Glutamatergic neuron (in vitro differentiated cells): ENCODE measurements around the gene ZC3H10. TPM values are rescaled to one million over a fixed set of nuclear protein-coding genes. Genes with fewer than 3 reads are reported as not detected.
A peak's percentile ranks its signal among the peaks of the same experiment; 100 is the strongest.
"Not testable (repeated sequence)": the region's sequence is repeated elsewhere in the genome, so short reads cannot be mapped to it uniquely, and the experiment has no call there.

Source experiments
- DNase-seq: peaks from one replicate; pipeline ENCODE4 v3.0.0; 2022
- H3K27ac Mint-ChIP-seq: one replicate; pipeline ENCODE4 v1.8.0; 2020; ENCODE audit warnings: mild to moderate bottlenecking, mixed read lengths, inconsistent platforms; ENCODE audit not compliant: unreplicated experiment
- H3K27me3 Mint-ChIP-seq: one replicate; pipeline ENCODE4 v1.8.0; 2020; ENCODE audit warnings: mild to moderate bottlenecking, moderate library complexity, mixed read lengths, inconsistent platforms; ENCODE audit not compliant: unreplicated experiment
- H3K36me3 Mint-ChIP-seq: one replicate; pipeline ENCODE4 v1.8.0; 2020; ENCODE audit warnings: mild to moderate bottlenecking, mixed read lengths, inconsistent platforms; ENCODE audit not compliant: unreplicated experiment
- H3K4me1 Mint-ChIP-seq: one replicate; pipeline ENCODE4 v1.8.0; 2020; ENCODE audit warnings: mild to moderate bottlenecking, low read depth, mixed read lengths, inconsistent platforms; ENCODE audit not compliant: unreplicated experiment
- H3K4me3 Mint-ChIP-seq: one replicate; pipeline ENCODE4 v1.8.0; 2020; ENCODE audit warnings: mild to moderate bottlenecking, mixed read lengths, inconsistent platforms; ENCODE audit not compliant: unreplicated experiment
- H3K9me3 Mint-ChIP-seq: one replicate; pipeline ENCODE4 v1.8.0; 2020; ENCODE audit warnings: mild to moderate bottlenecking, moderate library complexity, mixed read lengths, inconsistent platforms; ENCODE audit not compliant: unreplicated experiment
- total RNA-seq: library from RNA; stranded (reverse); fragmentation: NEBNext Ultra II Directional; extraction: Animal tissue kit (Norgen Biotek cat#: 25700); gene quantifications from one replicate; pipeline ENCODE4 v1.2.1, GENCODE V29; 2021; ENCODE audit not compliant: unreplicated experiment
- TF ChIP-seq, protein P1 (sequence below): fragments of 200-600 bp; sonication (generic); IDR thresholded peaks from one replicate; pipeline ENCODE4 v1.5.0; 2021; ENCODE audit not compliant: partially characterized antibody, unreplicated experiment

ZC3H10 gene
- total RNA-seq, 1 donor from 2014 or later, result 11.1 TPM

DNA sequence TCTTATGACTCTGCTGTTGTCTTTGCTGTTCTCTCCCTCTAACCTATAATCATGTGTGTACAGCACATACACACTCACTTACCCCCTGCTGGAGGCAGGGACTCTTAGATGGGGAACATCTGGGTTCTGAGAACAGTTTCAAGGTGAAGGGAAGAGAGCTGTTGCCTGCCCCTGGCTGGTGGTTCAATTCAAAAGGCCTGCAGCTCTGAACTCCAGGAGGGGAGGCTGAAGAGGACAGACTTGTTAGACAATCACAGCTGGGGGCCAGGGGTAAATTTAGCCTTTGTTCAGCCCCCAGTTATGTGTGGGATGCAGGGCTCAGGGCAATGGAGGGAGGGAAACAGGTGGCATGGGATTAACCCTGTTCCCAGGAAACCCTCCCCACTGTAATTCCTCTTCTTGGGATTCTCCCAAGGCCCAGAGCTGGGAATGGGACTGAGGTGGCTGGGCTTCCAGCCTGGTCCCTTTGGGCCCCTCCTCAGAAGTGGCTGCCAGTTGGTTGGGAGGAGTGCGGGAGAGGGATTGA is 36.2 kb downstream of the ZC3H10 start:
- H3K4me3 Mint-ChIP-seq, result no peak overlapping the region
- peak overlapping the region; percentile 18 for H3K27ac Mint-ChIP-seq
- TF ChIP-seq, protein P1, sequence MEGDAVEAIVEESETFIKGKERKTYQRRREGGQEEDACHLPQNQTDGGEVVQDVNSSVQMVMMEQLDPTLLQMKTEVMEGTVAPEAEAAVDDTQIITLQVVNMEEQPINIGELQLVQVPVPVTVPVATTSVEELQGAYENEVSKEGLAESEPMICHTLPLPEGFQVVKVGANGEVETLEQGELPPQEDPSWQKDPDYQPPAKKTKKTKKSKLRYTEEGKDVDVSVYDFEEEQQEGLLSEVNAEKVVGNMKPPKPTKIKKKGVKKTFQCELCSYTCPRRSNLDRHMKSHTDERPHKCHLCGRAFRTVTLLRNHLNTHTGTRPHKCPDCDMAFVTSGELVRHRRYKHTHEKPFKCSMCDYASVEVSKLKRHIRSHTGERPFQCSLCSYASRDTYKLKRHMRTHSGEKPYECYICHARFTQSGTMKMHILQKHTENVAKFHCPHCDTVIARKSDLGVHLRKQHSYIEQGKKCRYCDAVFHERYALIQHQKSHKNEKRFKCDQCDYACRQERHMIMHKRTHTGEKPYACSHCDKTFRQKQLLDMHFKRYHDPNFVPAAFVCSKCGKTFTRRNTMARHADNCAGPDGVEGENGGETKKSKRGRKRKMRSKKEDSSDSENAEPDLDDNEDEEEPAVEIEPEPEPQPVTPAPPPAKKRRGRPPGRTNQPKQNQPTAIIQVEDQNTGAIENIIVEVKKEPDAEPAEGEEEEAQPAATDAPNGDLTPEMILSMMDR, result no peak
- H3K36me3 Mint-ChIP-seq, result no peaks in the 10 kb centered on the region
- H3K4me1 Mint-ChIP-seq, result peaks cover 12% of the 10 kb centered on the region
- no peak for DNase-seq
- H3K27me3 Mint-ChIP-seq, result peaks cover 27% of the 10 kb centered on the region
- peaks cover 17% of the 10 kb centered on the region for H3K9me3 Mint-ChIP-seq

DNA sequence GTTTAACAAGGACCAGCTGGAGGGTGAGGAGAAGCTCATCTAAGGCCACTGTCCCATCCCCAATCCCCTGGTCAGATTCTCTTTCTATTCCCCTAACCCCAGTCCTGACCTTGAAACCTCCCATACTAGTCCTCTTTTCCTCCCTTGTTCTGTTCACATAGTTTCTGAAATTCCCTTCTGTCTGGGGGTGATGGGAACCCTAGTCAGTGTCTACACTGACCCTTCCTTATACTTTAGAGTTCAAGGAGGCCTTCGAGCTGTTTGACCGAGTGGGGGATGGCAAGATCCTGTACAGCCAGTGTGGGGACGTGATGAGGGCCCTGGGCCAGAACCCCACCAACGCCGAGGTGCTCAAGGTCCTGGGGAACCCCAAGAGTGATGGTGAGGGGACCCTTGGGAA is 36.8 kb downstream of the ZC3H10 start:
- no peak overlapping the region for H3K27ac Mint-ChIP-seq
- peaks cover 18% of the 10 kb centered on the region for H3K9me3 Mint-ChIP-seq
- peaks cover 27% of the 10 kb centered on the region for H3K27me3 Mint-ChIP-seq
- H3K4me3 Mint-ChIP-seq, result peak overlapping the region; percentile 58
- peaks cover 13% of the 10 kb centered on the region for H3K4me1 Mint-ChIP-seq
- no peaks in the 10 kb centered on the region for H3K36me3 Mint-ChIP-seq
- TF ChIP-seq, protein P1, result no peak
- no peak for DNase-seq

DNA sequence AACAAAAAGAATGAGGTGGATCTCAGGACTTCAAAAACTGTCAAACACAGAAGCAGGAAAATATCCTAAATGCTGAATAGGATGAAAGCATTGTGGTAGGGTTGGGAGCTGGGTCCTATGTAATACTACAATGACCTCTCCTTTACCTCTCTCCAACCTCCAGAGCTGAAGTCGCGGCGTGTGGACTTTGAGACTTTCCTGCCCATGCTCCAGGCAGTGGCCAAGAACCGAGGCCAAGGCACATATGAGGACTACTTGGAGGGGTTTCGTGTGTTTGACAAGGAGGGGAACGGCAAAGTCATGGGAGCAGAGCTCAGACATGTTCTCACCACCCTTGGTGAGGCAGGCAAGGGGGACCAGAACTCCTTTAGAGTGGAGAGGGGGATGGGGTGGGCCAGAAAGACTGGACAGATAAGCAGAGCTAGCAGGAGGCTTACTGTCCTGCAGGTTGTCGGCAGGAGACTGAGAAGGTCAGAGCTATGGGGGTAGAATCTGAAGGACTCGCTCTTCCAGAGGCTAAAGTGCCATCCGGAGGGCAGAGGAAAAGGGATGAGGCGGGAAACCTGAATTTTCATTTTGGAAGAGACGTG is 37.3 kb downstream of the ZC3H10 start:
- H3K4me3 Mint-ChIP-seq, result peak overlapping the region; percentile 26
- no peaks in the 10 kb centered on the region for H3K36me3 Mint-ChIP-seq
- peaks cover 18% of the 10 kb centered on the region for H3K9me3 Mint-ChIP-seq
- H3K4me1 Mint-ChIP-seq, result peaks cover 17% of the 10 kb centered on the region
- H3K27ac Mint-ChIP-seq, result peak overlapping the region; percentile 21
- TF ChIP-seq, protein P1, result no peak
- DNase-seq, result no peak
- H3K27me3 Mint-ChIP-seq, result peaks cover 30% of the 10 kb centered on the region

DNA sequence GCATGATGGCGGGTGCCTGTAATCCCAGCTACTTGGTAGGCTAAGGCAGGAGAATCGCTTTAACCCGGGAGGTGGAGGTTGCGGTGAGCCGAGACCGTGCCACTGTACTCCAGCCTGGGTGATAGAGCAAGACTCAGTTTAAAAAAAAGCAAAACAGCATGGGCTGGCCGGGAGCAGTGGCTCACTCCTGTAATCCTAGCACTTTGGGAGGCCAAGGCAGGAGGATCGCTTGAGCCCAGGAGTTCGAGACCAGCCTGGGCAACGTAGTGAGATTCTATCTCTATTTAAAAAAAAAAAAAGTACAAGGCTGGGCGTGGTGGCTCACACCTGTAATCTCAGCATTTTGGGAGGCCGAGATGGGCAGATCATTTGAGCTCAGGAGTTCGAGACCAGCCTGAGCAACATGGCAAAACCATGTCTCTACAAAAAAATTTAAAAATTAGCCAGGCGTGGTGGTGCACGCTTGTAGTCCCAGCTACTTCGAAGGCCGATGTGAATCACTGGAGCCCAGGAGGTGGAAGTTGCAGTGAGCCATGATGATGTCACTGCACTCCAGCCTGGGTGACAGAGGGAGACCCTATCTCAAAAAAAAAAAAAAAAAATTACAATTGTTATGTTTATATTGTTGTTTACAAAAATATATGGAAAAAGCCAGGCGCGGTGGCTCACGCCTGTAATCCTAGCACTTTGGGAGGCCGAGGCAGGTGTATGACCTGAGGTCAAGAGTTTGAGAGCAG is 38.6 kb downstream of the ZC3H10 start:
- not testable (repeated sequence) for DNase-seq, H3K36me3 Mint-ChIP-seq
- Mint-ChIP-seq H3K9me3 (peaks cover 22% of the 10 kb centered on the region), H3K27me3 (peaks cover 39% of the 10 kb centered on the region), H3K27ac (peak overlapping the region; percentile 98), H3K4me3 (peak overlapping the region; percentile 88), H3K4me1 (peaks cover 22% of the 10 kb centered on the region)

DNA sequence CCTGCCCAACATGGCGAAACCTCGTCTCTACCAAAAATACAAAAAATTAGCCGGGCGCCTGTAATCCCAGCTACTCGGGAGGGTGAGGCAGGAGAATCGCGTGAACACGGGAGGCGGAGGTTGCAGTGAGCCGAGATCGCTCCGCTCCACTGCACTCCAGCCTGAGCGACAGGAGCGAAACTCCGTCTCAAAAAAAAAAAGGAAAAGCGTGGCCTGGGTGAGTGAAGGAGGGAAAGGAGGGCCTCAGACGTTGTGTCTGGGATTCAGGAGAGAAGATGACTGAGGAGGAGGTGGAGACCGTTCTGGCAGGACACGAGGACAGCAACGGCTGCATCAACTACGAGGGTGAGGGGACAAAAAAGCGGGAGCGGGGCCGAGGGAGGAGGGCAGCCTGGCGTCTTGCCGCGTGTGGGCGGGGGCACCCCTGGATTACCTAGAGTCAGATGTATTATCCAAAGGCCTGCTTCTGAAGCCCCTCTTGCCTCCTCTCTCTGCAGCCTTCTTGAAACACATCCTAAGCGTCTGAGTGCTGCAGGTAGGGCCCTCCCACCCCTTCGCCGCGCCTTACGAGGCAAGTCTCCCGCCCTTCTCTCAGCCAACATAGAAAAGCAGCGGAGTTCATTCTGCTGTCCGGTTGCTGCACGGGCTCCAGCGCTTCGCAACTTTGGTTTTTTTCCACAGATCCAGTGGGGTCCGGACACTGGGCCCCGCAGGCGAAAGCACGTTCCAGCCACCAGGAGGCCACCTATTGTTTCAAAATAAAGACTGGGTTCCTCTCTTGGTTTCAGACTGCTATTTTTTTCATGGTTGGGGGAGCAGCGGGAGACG is 39.3 kb downstream of the ZC3H10 start:
- H3K4me1 Mint-ChIP-seq, result peaks cover 24% of the 10 kb centered on the region
- peak overlapping the region; percentile 98 for H3K27ac Mint-ChIP-seq
- TF ChIP-seq, protein P1, result peak; percentile 53
- peak; percentile 63 for DNase-seq
- peaks cover 40% of the 10 kb centered on the region for H3K27me3 Mint-ChIP-seq
- H3K4me3 Mint-ChIP-seq, result peak overlapping the region; percentile 88
- peaks cover 5% of the 10 kb centered on the region for H3K36me3 Mint-ChIP-seq
- peaks cover 24% of the 10 kb centered on the region for H3K9me3 Mint-ChIP-seq
